Mesendoderm (in vitro differentiated cells): ENCODE data around the gene NUDT3.
A peak's percentile ranks its signal among the peaks of the same experiment; 100 is the strongest.

Experiments
- DNase-seq: peaks from one replicate; pipeline ENCODE4 v3.0.0; 2013
- H2AK5ac ChIP-seq: 2 replicates; pipeline ENCODE4 v1.6.1; 2013; ENCODE audit warnings: low read length, inconsistent platforms
- H2BK120ac ChIP-seq: 2 replicates; pipeline ENCODE4 v1.6.1; 2013; ENCODE audit warnings: low read depth, mild to moderate bottlenecking, low read length, moderate library complexity, mixed read lengths
- H2BK15ac ChIP-seq: replicated peaks from 2 replicates; pipeline ENCODE4 v1.6.1; 2013; ENCODE audit warnings: low read depth, mild to moderate bottlenecking, moderate library complexity
- H2BK5ac ChIP-seq: 2 replicates; pipeline ENCODE4 v1.6.1; 2013; ENCODE audit warnings: low read length, inconsistent platforms
- H3K18ac ChIP-seq: 2 replicates; pipeline ENCODE4 v1.6.1; 2013; ENCODE audit warnings: mild to moderate bottlenecking, low read length, mixed read lengths
- H3K23ac ChIP-seq: one replicate; pipeline ENCODE4 v1.6.1; 2013; ENCODE audit warnings: low read length
- H3K27ac ChIP-seq: 2 replicates; pipeline ENCODE4 v1.5.1; 2013; ENCODE audit warnings: low read depth, mild to moderate bottlenecking, inconsistent platforms, low read length, moderate library complexity
- H3K27me3 ChIP-seq: 2 replicates; pipeline ENCODE4 v1.6.1; 2013; ENCODE audit warnings: low read length, control low read depth, mild to moderate bottlenecking, inconsistent platforms; ENCODE audit not compliant: insufficient read depth, poor library complexity
- H3K36me3 ChIP-seq: 2 replicates; pipeline ENCODE4 v1.6.1; 2013; ENCODE audit warnings: low read length, inconsistent platforms; ENCODE audit not compliant: control insufficient read depth, insufficient read depth
- H3K4ac ChIP-seq: one replicate; pipeline ENCODE4 v1.6.1; 2013; ENCODE audit warnings: low read depth, mild to moderate bottlenecking, low read length, moderate library complexity
- H3K4me1 ChIP-seq: 2 replicates; pipeline ENCODE4 v1.6.1; 2013; ENCODE audit warnings: low read depth, low read length, inconsistent platforms; ENCODE audit not compliant: control insufficient read depth
- H3K4me2 ChIP-seq: 2 replicates; pipeline ENCODE4 v1.6.1; 2013; ENCODE audit warnings: low read length
- H3K4me3 ChIP-seq: 2 replicates; pipeline ENCODE4 v1.5.1; 2013; ENCODE audit warnings: mild to moderate bottlenecking, low read length
- H3K56ac ChIP-seq: one replicate; pipeline ENCODE4 v1.6.1; 2013; ENCODE audit warnings: low read length
- H3K79me1 ChIP-seq: 2 replicates; pipeline ENCODE4 v1.6.1; 2013; ENCODE audit warnings: low read length, inconsistent platforms
- H3K79me2 ChIP-seq: 2 replicates; pipeline ENCODE4 v1.6.1; 2013; ENCODE audit warnings: mild to moderate bottlenecking, low read length; ENCODE audit not compliant: control insufficient read depth, insufficient read depth
- H3K9ac ChIP-seq: 2 replicates; pipeline ENCODE4 v1.6.1; 2013; ENCODE audit warnings: low read length, inconsistent platforms
- H4K5ac ChIP-seq: one replicate; pipeline ENCODE4 v1.6.1; 2013; ENCODE audit warnings: low read length
- H4K8ac ChIP-seq: one replicate; pipeline ENCODE4 v1.6.1; 2013; ENCODE audit warnings: low read depth, mild to moderate bottlenecking, control low read depth, low read length, moderate library complexity
- WGBS: extraction: QIAGEN DNeasy Blood & Tissue Kit; methylation state at CpG from one replicate; pipeline ENCODE4 v1.1.7; 2013; ENCODE audit warnings: low lambda C conversion rate, missing lambda C conversion rate; ENCODE audit not compliant: insufficient coverage; ENCODE audit errors: extremely low coverage; 5-methylcytosine and 5-hydroxymethylcytosine counted together

The NUDT3 gene

DNA sequence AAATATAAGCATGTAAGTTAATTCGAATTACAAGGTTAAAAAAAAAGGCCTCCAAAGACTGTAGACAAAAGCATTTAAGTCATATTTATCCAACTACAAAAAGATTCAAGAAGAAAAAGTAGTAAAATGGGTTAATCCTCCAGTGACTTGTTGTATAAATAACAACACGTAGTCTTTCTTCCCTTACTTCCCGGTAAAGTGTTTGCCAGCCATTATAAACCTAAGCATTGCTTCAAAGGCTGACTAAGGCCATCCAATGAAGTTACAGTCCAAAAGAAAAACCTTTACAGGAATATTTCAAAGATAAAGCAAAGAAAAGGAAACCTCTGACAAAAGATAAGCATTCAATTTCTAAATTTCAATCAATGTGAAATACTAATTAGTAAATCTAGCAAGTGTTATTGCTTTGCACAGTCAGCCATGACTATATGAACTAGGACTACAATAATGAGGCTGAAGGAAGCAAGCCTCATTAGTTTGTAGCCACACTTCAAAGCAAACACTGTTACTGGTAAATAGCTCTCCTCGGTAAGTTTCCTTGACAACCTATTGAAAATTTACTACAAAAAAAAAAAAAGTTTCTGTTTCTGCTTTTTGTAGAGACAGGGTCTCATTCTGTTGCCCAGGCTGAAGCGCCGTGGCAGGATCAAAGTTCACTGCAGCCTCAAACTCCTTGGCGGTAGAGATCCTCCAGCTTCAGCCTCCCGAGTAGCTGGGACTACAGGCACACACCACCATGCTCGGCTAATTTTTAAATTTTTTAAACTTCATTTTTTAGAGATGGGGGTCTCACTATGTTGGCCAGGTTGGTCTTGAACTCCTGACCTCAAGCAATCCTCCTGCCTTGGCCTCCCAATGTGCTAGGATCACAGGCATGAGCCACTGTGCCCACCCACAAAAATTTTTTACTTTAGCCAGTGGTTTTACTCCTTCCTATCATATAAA, 46.0 kb downstream of the NUDT3 start:
- Histone ChIP-seq H4K5ac (no peak overlapping the region), H3K9ac (no peak overlapping the region), H3K4me2 (no peak overlapping the region), H3K79me1 (peaks cover 9% of the 10 kb centered on the region), H3K79me2 (peaks cover 8% of the 10 kb centered on the region), H2BK5ac (no peak overlapping the region), H3K36me3 (no peaks in the 10 kb centered on the region), H3K23ac (no peak overlapping the region), H3K27me3 (no peaks in the 10 kb centered on the region), H2BK120ac (no peak overlapping the region), H2BK15ac (no peak overlapping the region), H3K4ac (no peak overlapping the region), H3K27ac (no peak overlapping the region), H3K4me3 (no peak overlapping the region), H4K8ac (no peak overlapping the region), H2AK5ac (no peak overlapping the region), H3K18ac (no peak overlapping the region), H3K4me1 (no peaks in the 10 kb centered on the region), H3K56ac (no peak overlapping the region)
- WGBS, result no CpG with 5 or more reads among the region's 9 CpGs
- DNase-seq, result no peak

DNA sequence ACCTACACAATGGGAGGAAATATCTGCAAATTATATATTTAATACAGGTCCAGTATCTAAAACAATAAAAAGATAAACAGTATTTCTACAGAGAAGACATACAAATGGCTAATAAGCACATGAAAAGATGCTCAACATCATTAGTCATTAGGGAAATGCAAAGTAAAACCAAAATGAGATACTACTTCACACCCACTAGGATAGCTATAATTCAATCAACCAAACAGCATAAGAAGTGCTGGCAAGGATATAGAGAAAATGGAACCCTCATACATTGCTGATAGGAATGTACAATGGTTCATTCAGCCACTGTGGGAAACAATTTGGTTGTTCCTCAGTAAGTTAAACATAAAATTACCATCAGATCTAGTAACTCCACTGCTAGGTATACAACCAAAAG, 48.7 kb downstream of the NUDT3 start:
- Histone ChIP-seq H3K9ac (no peak overlapping the region), H4K5ac (no peak overlapping the region), H3K56ac (no peak overlapping the region), H3K4me1 (peaks cover 7% of the 10 kb centered on the region), H2BK120ac (no peak overlapping the region), H3K23ac (no peak overlapping the region), H2BK15ac (no peak overlapping the region), H2BK5ac (no peak overlapping the region), H3K79me1 (peaks cover 3% of the 10 kb centered on the region), H3K27ac (no peak overlapping the region), H3K4ac (no peak overlapping the region), H3K27me3 (no peaks in the 10 kb centered on the region), H3K4me2 (no peak overlapping the region), H4K8ac (no peak overlapping the region), H3K4me3 (no peak overlapping the region), H3K36me3 (no peaks in the 10 kb centered on the region), H2AK5ac (no peak overlapping the region), H3K79me2 (peaks cover 2% of the 10 kb centered on the region), H3K18ac (no peak overlapping the region)
- no peak for DNase-seq

- Histone ChIP-seq H4K8ac (no peak overlapping the region), H3K4me3 (no peak overlapping the region), H3K4me1 (peaks cover 9% of the 10 kb centered on the region), H3K27ac (no peak overlapping the region), H3K27me3 (no peaks in the 10 kb centered on the region), H4K5ac (no peak overlapping the region), H3K36me3 (no peaks in the 10 kb centered on the region), H3K18ac (no peak overlapping the region), H3K4me2 (no peak overlapping the region), H2BK5ac (no peak overlapping the region), H2BK120ac (no peak overlapping the region), H2BK15ac (no peak overlapping the region), H3K4ac (no peak overlapping the region), H2AK5ac (no peak overlapping the region), H3K23ac (no peak overlapping the region), H3K56ac (no peak overlapping the region), H3K9ac (no peak overlapping the region), H3K79me1 (peaks cover 9% of the 10 kb centered on the region), H3K79me2 (peaks cover 2% of the 10 kb centered on the region)
- DNase-seq, result no peak
Measured at GRCh38 chr6:34342247-34342646, 50.2 kb downstream of the NUDT3 start.

DNA sequence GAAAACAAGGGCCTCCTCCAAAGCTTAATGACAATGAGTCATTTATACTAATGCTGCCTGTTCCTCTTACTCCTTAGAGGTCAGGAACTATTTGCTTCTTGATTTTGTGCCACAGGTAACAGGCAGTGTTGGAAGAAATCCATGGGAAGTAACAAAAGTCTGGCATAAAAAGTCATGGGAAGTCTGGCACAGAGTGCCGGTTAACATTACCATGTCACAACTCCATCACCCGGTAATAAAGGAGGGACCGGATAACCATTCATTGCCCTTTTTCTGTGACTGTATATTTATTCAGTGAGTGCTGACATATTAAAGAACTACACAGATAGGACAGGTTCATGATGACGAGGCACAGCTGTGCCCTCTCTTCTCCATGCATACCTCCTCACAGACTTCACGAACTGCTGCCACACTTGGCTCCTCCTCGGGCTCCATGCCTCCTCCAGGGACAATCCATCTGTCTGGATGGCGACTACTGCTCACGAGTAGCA, 50.9 kb downstream of the NUDT3 start:
- H3K79me2 ChIP-seq, result peaks cover 2% of the 10 kb centered on the region
- H2AK5ac ChIP-seq, result no peak overlapping the region
- no peak overlapping the region for H2BK120ac ChIP-seq
- no peaks in the 10 kb centered on the region for H3K27me3 ChIP-seq
- H3K4me1 ChIP-seq, result peaks cover 9% of the 10 kb centered on the region
- no CpG with 5 or more reads among the region's 8 CpGs for WGBS
- DNase-seq, result no peak
- no peak overlapping the region for H3K4ac ChIP-seq
- no peaks in the 10 kb centered on the region for H3K36me3 ChIP-seq
- H3K4me3 ChIP-seq, result no peak overlapping the region
- H4K8ac ChIP-seq, result no peak overlapping the region
- no peak overlapping the region for H4K5ac ChIP-seq
- no peak overlapping the region for H3K18ac ChIP-seq
- H3K27ac ChIP-seq, result no peak overlapping the region
- no peak overlapping the region for H3K23ac ChIP-seq
- H2BK5ac ChIP-seq, result no peak overlapping the region
- H2BK15ac ChIP-seq, result no peak overlapping the region
- H3K56ac ChIP-seq, result no peak overlapping the region
- no peak overlapping the region for H3K4me2 ChIP-seq
- H3K9ac ChIP-seq, result no peak overlapping the region
- peaks cover 9% of the 10 kb centered on the region for H3K79me1 ChIP-seq

DNA sequence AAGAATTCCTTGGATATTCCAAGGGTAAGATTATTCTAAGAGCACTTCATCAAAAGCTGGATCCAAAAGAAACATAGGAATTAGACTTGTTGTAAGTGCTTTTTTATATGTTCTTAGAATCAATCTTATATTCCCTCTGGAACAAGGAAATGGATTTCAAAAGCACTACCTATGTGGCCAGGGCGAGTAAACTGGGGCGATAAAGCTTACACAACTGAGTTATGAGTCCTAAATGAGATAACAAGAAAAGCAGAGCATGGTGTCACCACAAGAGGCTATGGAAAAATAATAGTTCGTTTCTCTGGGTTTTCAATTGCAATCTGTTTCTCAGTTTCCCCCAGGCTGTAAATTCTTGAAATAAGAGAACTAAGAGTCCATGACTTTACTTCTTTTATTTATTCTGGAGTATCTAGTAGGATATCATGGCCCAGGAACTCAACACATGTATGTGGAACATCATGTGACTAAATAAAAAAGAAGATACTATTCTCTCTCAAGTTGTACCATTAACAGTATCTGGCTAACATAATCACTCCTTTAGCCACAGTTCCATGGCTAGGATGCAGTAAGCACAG, 51.5 kb downstream of the NUDT3 start:
- no peak overlapping the region for H3K4me2 ChIP-seq
- H3K23ac ChIP-seq, result no peak overlapping the region
- H2BK120ac ChIP-seq, result no peak overlapping the region
- H3K9ac ChIP-seq, result no peak overlapping the region
- H2BK5ac ChIP-seq, result no peak overlapping the region
- no peak overlapping the region for H3K56ac ChIP-seq
- no peak overlapping the region for H4K5ac ChIP-seq
- WGBS, result no CpG with 5 or more reads among the region's 3 CpGs
- H3K36me3 ChIP-seq, result no peaks in the 10 kb centered on the region
- no peak overlapping the region for H3K27ac ChIP-seq
- no peak overlapping the region for H3K4me3 ChIP-seq
- H3K4ac ChIP-seq, result no peak overlapping the region
- H2BK15ac ChIP-seq, result peak overlapping the region; percentile 57
- no peak for DNase-seq
- H3K4me1 ChIP-seq, result peaks cover 9% of the 10 kb centered on the region
- no peaks in the 10 kb centered on the region for H3K27me3 ChIP-seq
- H3K79me1 ChIP-seq, result peaks cover 9% of the 10 kb centered on the region
- H3K18ac ChIP-seq, result no peak overlapping the region
- H2AK5ac ChIP-seq, result no peak overlapping the region
- peaks cover 2% of the 10 kb centered on the region for H3K79me2 ChIP-seq
- H4K8ac ChIP-seq, result no peak overlapping the region
